Activated CD8-positive, alpha-beta memory T cell treated with anti-CD3 and anti-CD28 coated beads for 4 hours (primary cell): ENCODE measurements around the gene THAP3.

Experiments used
- DNase-seq, 2 donors: peaks; one replicate each; pipeline ENCODE4 v3.0.0-alpha.2; 2020; ENCODE audit warnings: low read depth in 2 of 2

THAP3 gene

GRCh38 chr1:6612641-6613360, 11.9 kb upstream of the THAP3 start:
- DNase-seq = no peak

DNA sequence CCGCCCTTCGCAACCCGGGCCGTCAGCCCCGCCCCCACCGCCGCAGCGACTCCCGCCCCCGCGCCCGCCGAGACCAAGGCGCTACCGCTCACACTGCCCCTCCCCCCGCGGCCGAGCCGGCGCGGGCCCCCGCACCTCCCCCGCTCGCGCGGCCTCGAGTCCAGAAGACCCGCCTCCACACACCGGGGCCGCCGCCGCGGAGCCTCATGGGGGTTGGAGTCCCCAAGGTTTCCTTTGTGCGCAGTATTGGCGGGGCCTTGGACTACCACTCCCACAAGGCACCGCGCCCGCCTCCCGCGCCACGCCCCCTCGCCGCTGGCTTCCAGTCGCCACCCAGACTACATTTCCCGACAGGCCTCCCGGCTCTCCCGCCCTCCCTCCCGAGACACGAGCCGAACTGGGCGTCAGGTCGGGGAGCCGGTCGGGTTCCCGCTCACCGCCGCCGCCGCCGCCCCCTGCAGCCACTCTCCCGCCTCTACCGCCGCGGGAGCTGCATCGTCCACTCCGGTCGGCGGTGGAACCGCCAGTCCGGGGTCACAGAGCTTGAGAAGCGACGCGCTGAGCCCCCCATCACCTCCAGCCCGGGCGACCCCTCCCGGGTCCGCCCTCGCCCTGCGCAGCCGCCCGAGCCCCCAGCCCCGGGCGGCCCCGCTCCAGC, 11.2 kb upstream of the THAP3 start, which contains the start of gene PHF13:
Gene PHF13 (plus strand): TSS at position 371 of the 658 bp plus-strand sequence. CDS start 336 bp downstream, outside the sequence.
- peak; percentile 99 for DNase-seq

GRCh38 chr1:6614019-6614928, 10.4 kb upstream of the THAP3 start:
- no peak for DNase-seq

DNA sequence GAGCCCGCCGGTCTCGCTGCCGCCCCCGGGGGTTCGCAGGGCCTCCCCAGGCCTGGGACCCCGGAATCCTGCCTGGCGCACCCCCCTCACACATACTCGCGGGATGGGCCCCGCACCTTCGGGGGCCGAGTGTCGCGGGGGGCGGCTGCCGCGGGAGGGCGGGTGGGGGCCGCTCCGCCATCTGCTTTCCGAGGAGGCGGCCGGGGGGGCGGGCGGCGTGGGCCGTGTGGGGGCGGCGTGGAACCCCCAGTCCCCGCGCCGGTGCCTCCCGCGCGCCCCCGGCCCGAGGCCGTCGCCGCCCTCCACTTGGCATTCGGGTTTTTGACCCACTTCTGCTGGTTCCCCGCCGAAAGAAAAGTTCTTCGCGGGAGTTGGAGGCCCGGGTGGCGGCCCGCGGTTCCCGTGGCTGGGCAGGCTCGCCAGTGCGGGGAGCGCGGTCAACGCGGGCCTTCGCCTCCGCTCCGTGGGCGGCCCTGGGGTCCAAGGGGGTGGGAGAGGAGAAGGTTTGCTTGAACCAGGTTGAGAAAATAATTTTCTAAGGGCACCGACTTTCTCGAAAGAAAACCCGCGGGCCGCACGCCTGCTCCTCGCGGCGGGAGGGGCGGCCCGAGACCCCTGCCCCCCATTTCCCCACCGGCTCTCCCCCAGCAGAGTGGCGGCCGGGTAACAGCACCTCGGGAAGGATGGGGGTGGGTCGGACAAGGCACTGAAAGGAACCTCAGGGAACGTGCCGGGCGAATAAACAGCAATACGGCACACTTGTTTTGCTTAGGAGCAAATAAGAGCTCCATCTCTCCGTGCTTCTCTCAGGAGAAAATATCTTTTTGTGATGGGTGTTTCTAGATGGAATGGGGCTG, 9.5 kb upstream of the THAP3 start:
- no peak for DNase-seq

GRCh38 chr1:6619045-6619444, 5.6 kb upstream of the THAP3 start:
- DNase-seq = no peak

- DNase-seq = no peak
Observed at GRCh38 chr1:6621429-6622391, 3.0 kb upstream of the THAP3 start.

DNA sequence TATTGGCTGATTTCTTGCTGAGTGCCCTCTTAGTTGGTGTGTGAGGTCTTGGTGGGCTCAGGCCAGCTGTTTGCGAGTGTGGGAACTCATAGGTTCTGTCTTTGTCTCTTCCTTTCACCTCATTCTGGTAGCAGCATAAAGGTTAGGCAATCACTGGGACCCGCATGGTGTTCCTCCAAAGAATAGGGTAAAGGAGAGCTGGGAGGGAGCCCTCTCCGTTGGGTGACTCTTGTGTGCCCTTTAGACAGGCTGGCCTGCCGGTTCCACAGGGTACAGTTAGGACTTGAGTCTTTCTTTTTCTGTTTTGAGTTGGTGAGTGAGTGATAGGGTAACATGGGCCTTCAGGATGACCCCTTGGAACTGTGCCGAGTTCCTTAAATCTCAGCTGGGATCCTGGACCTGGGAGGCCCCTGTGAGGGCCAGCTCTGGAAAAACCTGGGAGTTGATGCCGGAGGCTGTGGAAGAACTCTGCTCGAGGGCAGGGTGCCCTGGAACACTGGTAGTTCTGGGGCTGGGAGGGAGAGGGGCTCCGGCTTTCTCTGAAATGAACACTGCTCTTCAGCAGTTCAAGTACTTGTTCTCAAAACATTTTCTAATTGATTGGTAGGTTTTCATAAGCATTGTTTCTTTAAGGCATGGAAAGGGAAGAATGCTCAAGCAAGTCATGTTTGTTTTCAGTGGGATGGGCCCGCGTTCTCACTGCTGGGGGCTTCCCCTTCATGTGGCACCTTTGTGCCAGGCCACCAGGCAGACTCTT, 2.1 kb upstream of the THAP3 start:
- DNase-seq = no peak

DNA sequence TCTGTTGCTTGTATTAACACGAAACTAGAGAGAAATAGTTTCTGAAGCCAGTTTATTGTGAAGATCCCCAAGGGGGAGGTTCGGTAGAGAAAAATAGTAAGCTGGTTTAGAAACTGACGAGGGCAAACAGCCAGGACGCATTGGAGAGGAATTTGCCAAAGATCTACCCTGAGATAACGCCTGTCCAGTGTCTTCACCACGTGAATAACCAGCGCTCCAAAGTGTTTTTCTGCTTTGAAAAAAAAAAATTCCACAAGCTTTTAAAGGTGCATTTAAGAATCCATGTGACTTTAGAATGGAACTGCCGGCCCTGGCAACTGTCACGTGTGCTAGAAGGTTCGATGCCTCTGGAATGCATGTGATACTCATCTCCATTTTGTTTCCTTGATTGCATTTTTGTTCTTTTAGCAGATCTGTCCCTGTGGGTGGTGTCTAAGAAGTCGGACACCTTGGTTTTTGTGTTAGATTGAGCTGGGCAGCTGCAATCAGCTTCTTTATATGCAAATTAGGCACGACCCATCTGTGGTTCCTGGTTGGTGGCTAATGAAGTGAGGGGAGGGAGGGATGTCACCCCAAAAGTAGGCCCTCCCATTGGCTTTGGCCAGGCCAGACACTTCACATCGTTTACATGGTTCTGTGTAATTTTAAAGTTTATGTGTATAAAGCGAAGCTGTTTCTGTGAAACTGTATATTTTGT, 1.3 kb upstream of the THAP3 start:
- DNase-seq = no peak

- DNase-seq = no peak
Observed at GRCh38 chr1:6625584-6626149, 999 bp downstream of the THAP3 start.

GRCh38 chr1:6627031-6627430, 2.4 kb downstream of the THAP3 start:
- no peak for DNase-seq

DNA sequence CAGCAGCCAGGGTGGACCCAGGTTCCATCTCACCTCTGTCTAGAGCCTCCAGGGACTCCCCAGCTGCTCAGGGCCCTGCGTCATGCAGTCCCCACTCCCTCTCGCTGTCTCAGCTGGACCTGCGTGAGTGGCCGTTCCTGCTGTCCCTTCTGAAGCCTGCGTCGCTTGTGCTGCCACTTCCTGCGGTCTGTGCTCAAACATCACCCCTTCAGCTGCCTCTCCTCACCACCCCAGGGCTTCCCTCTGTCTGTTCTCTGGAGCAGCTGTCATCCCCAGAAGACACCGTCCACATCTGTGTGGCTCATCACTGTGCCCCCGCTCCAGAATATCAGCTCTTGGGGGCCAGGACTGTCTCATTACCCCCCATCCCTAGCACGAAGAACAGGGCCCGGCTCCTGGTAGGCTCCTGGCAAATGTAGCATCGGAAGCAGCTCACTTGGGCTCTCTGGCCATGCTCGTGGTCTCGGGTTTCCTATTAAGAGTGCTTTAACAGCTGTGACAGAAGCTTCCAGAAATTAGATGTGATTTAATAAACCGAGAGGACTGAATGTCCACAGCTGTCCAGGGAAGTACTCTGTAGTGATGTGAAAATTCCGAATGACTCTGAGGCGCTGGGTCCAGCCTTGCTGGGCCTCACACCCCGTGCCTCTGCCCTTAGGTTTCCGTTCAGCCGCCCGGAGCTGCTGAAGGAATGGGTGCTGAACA, 3.3 kb downstream of the THAP3 start:
- DNase-seq = no peak

DNA sequence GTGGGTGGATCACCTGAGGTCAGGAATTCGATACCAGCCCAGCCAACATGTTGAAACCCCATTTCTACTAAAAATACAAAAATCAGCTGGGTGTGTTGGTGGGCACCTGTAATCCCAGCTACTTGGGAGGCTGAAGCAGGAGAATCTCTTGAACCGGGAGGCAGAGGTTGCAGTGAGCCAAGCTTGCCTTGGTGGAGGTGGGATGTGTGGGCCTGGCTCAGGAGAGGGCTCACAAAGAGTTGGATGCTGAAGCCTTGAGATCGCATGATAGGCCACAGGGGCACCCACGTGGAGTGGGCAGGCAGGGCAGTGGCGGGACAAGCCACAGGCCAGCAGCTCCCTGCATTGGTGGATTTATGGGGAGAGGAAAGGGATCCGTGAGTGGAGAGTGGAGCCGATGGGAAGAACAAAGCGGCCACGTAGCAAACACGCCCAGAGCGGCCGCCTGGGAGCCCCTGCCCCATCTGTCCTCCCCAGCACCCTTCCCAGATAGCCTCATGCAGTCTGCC, 4.4 kb downstream of the THAP3 start:
- DNase-seq = no peak

- no peak for DNase-seq
Observed at GRCh38 chr1:6630027-6630426, 5.4 kb downstream of the THAP3 start.

GRCh38 chr1:6631058-6631457, 6.4 kb downstream of the THAP3 start:
- DNase-seq = no peak

DNA sequence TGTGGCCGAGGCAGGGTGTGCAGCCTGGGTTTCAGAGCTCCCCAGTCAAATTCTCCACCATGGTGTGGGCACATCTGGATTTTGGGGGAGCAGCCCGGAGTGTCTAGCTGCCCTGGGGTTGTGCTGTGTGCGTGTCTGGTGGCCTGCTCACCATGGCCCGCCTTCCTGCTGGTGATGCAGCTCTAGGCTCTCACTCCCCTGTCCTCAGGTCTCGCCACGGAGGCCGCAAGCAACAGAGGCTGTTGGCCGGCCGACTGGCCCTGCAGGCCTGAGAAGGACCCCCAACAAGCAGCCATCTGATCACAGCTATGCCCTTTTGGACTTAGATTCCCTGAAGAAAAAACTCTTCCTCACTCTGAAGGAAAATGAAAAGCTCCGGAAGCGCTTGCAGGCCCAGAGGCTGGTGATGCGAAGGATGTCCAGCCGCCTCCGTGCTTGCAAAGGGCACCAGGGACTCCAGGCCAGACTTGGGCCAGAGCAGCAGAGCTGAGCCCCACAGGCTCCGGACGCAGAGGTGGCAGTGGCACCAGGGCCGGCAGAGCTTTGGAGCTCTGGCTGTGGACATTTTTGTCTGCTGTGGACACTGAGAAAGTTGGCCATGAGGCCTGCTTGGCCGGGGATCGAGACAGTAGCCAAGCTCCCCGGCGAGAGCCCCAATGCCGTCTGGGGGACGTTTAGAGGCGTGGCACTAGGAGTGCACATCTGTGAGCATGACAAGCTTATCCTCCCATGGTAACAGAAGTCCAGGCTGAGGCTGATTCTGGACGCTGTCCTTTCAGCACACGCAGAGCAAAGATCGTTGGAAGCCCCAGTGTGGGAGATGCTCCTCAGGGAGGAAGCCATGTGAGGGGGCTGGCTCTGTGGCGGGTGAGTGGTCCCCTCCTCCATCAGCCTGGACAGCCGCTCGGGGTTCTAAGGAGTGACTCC, 8.2 kb downstream of the THAP3 start:
- DNase-seq = no peak

GRCh38 chr1:6634371-6635052, 9.8 kb downstream of the THAP3 start:
- no peak for DNase-seq
